ENCODE measurements around the gene PRDM12.

Gene PRDM12

DNA sequence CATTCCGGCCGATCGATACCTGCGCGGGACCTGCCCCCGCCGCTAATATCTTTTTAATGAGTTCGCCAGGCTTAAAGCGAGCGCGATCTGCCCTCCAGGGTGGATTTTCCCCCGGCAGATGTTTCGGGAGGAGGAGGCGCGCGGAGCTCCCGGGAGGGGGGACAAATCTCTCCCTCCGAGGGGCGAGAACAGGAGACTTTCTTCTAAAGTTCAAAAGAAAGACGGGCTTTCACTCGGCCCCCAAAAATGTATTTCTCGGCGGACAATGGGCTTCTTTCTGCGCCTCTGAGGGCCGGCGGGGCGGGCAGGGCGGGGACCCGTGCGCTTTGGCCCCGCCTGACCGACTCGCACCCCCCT, 4.1 kb upstream of the PRDM12 start:
- H3K36me3 ChIP-seq (ENCODE audit: insufficient read depth, low read length), result no peaks in the 10 kb centered on the region
- H3K27me3 ChIP-seq (ENCODE audit: insufficient read depth, low read length), result peaks cover 99% of the 10 kb centered on the region
- under 1% methylated on average over 33 of the region's 33 CpGs for WGBS
- H3K4me1 ChIP-seq (ENCODE audit: insufficient read depth, low read length), result peaks cover 8% of the 10 kb centered on the region; the same call in 1 of the 2 replicates
- no peak overlapping the region for H3K9ac ChIP-seq (ENCODE audit: low read depth, low read length)
- H3K9me3 ChIP-seq (ENCODE audit: insufficient read depth, low read depth, low read length), result 0 out of 2 replicates have a peak, but pooled peaks cover 3% of the 10 kb centered on the region
- H3K4me3 ChIP-seq (ENCODE audit: low read length), result peak overlapping the region; percentile 44
- H3K27ac ChIP-seq (ENCODE audit: low read depth, low read length), result no peak overlapping the region

DNA sequence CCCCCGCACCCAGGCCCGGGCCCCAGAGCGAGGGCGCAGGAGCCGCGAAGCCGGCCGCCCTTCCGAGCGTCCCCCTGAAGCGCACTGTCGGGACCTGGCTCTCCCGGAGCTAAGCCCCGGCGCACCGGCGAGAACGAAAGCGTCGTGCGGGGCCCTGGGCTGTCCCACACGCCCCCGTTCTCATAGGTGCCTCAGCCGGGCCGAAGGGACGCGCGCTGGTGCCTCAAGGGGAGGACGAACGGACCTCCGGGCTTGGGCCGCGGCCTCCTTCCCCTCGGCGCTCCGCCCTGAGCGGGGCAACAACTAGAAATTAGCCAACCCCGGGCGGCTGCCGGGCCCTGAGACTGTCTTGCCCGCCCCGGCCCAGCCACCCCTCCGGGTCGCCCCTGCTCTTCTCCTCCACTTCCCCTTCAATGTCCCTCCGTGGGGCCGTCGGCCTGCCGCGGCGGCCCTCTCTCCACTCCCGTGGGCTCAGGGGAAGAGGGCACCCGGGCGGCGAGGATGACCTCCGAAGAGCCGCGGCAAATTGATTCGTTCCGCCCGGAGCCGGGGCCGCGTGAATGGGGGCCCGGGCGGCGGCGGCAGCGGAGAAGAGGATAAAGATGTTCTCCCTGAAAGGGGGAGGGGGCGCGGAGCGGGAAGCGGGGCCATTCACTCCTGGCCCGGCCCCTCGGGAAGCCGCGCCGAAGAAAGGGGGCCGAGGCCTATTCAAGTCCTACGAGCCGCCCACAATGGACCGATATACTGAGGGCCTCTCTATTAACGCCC, 3.5 kb upstream of the PRDM12 start:
- H3K4me3 ChIP-seq (ENCODE audit: low read length), result peak overlapping the region; percentile 44
- under 1% methylated on average over 82 of the region's 82 CpGs for WGBS
- no peaks in the 10 kb centered on the region for H3K36me3 ChIP-seq (ENCODE audit: insufficient read depth, low read length)
- peaks cover 99% of the 10 kb centered on the region for H3K27me3 ChIP-seq (ENCODE audit: insufficient read depth, low read length)
- H3K27ac ChIP-seq (ENCODE audit: low read depth, low read length), result no peak overlapping the region
- H3K9ac ChIP-seq (ENCODE audit: low read depth, low read length), result peak overlapping the region; percentile 20; the same call in 1 of the 2 replicates
- H3K9me3 ChIP-seq (ENCODE audit: insufficient read depth, low read depth, low read length), result 0 out of 2 replicates have a peak, but pooled peaks cover 3% of the 10 kb centered on the region
- H3K4me1 ChIP-seq (ENCODE audit: insufficient read depth, low read length), result peaks cover 14% of the 10 kb centered on the region; the same call in 1 of the 2 replicates

DNA sequence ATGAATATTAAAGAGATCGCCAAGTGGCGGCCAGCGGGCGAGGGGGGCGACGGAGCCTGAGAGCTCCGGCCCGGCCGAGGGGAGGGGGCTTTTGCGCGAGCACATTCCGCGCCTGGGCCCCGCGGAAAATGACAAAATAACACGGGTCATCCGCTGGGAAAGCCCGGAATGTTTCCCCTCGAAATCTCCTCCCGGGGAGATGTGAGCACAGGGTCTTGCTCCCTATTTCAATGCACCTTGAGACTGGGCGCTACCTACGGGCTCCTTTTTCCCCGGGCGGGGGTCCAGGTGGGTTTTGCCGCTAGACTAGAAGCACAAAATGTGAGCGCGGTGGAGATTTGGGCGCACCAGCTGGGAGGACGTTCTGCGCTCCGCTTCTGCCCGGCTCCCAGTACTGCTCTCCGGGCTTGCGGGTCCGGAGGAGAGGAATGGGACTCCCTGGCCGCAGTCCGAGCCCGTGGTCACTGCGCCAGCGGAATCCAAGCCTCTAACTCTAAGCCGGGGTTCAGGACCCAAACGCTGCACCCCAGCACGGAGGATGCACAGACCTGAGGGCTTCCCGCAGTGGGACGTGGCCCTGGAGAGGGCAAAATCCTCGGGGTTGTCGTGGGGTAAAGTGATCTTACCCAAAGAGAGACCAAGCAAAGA, 2.8 kb upstream of the PRDM12 start:
- Histone ChIP-seq H3K9me3 (ENCODE audit: insufficient read depth, low read depth, low read length) (0 out of 2 replicates have a peak, but pooled peaks cover 3% of the 10 kb centered on the region), H3K9ac (ENCODE audit: low read depth, low read length) (no peak overlapping the region), H3K4me1 (ENCODE audit: insufficient read depth, low read length) (peaks cover 19% of the 10 kb centered on the region; the same call in 1 of the 2 replicates), H3K4me3 (ENCODE audit: low read length) (peak overlapping the region; percentile 44), H3K36me3 (ENCODE audit: insufficient read depth, low read length) (no peaks in the 10 kb centered on the region), H3K27ac (ENCODE audit: low read depth, low read length) (no peak overlapping the region), H3K27me3 (ENCODE audit: insufficient read depth, low read length) (peaks cover 99% of the 10 kb centered on the region)
- 3% methylated on average over 45 of the region's 47 CpGs for WGBS

DNA sequence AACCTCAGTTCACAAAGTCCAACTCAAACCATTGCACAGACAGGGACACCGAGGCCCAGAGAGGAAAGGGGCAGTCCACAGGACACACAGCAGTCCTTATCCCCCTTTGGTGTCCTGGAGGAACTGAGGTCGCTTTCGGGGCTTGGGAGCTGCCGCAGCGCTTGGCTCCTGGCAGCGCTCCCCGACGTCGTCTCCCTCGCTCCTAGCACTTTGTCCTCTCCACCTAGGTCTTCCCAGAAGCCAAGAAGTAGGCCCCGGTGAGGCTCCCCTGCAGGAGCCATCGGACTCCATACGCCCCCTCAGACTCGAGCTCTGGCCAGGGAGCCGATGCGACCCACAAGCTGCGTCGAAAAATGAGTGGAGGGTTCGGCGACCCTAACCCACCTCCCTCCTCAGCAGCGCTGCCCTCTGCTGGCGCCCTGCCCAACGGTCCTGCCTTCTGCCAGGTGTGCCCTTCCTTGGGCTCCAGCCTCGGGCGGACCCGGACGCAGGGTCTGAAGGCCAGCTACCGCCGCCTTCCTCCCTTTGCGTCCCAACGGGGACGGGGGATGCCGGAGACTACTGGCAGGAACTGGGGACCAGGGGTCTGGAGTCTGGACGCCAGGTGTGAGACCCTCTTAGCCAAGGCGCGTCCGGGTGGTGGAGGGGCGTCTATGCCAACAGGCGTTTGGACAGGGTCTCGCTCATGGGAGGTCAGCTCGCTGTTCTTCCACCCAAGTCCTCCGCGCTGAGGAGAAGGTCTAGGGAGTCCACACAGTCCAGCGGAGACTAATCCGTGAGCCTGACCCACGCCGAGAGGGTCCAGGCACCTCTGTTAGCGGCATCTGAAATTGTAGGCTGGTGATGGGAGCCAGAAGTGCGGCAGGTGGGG, 2.1 kb upstream of the PRDM12 start:
- H3K36me3 ChIP-seq (ENCODE audit: insufficient read depth, low read length), result no peaks in the 10 kb centered on the region
- peaks cover 99% of the 10 kb centered on the region for H3K27me3 ChIP-seq (ENCODE audit: insufficient read depth, low read length)
- 0 out of 2 replicates have a peak, but pooled peaks cover 3% of the 10 kb centered on the region for H3K9me3 ChIP-seq (ENCODE audit: insufficient read depth, low read depth, low read length)
- 6% methylated on average over 49 of the region's 49 CpGs for WGBS
- H3K4me3 ChIP-seq (ENCODE audit: low read length), result no peak overlapping the region; the same call in 1 of the 2 replicates
- H3K27ac ChIP-seq (ENCODE audit: low read depth, low read length), result no peak overlapping the region
- peaks cover 19% of the 10 kb centered on the region; the same call in 1 of the 2 replicates for H3K4me1 ChIP-seq (ENCODE audit: insufficient read depth, low read length)
- no peak overlapping the region for H3K9ac ChIP-seq (ENCODE audit: low read depth, low read length)

DNA sequence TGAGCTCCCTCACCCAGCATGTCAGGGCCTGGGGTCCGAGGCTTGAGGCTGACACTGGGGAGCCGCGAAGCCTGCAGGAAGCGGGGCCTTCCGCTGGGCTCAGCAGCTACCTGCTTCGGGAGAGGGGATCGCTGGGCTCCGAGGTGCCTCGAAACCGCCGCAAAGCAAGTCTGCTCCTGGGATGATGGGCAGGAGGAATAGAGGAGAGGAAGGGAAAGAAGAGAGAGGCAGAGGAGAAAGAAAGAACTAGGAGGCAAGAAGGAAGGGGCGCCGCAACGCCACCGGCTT, 1.5 kb upstream of the PRDM12 start:
- Histone ChIP-seq H3K27me3 (ENCODE audit: insufficient read depth, low read length) (peaks cover 100% of the 10 kb centered on the region), H3K36me3 (ENCODE audit: insufficient read depth, low read length) (no peaks in the 10 kb centered on the region), H3K9ac (ENCODE audit: low read depth, low read length) (no peak overlapping the region), H3K4me3 (ENCODE audit: low read length) (no peak overlapping the region), H3K4me1 (ENCODE audit: insufficient read depth, low read length) (peaks cover 19% of the 10 kb centered on the region; the same call in 1 of the 2 replicates), H3K27ac (ENCODE audit: low read depth, low read length) (no peak overlapping the region), H3K9me3 (ENCODE audit: insufficient read depth, low read depth, low read length) (0 out of 2 replicates have a peak, but pooled peaks cover 3% of the 10 kb centered on the region)
- 4% methylated on average over 15 of the region's 15 CpGs for WGBS

DNA sequence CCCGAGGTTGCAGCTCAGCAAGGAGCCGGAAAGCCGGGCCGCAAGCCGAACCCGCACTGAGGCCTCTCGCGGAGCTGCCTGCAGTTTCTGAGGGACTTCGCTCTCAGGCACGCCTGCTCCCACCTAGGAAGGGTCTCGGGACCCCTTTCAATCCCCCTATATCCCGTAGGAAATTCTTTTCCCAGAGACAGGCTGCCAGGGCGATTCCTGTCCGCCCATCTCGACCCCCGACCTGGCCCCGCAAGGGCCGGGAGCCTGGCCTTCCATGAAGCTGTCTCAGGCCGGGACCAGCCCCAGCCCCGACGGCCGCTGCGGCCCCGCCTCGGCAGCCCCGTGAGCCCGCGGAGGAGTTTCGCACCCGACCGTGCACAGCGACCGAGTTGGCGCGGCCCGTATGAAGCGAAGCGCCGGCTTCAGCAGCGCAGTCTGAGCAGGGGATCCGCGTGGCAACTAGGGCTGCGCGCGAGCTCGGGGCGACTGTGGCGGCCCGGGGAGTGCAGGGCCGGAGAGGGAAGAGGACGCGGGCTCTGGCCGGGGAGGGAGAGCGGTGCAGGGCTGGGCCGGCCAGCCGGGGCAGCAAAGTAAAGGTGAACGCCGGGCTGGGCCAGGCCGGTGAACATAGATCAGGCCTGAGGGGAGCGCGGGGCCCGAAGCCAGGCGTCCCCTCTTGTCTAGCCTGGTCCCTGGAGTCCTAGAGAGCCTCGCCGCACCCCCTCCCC, 977 bp upstream of the PRDM12 start:
- Histone ChIP-seq H3K27ac (ENCODE audit: low read depth, low read length) (no peak overlapping the region), H3K27me3 (ENCODE audit: insufficient read depth, low read length) (peaks cover 100% of the 10 kb centered on the region), H3K4me3 (ENCODE audit: low read length) (peak overlapping the region; percentile 40), H3K9ac (ENCODE audit: low read depth, low read length) (no peak overlapping the region), H3K36me3 (ENCODE audit: insufficient read depth, low read length) (no peaks in the 10 kb centered on the region), H3K9me3 (ENCODE audit: insufficient read depth, low read depth, low read length) (0 out of 2 replicates have a peak, but pooled peaks cover 2% of the 10 kb centered on the region), H3K4me1 (ENCODE audit: insufficient read depth, low read length) (peaks cover 19% of the 10 kb centered on the region; the same call in 1 of the 2 replicates)
- 2% methylated on average over 63 of the region's 65 CpGs for WGBS

DNA sequence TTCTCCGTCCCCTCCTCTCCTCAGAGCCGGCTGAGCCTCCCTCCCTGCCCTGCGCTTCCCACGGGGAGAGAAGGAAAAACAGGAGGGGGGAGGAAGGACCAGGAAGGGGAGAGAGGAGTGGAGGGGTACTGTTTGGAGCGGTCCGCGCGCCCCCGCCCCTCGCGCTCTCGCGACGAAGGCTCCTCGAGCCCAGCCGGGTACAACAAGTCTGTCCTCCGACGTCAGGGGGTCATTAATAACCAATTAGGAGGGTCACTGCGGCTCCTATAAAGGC, 480 bp upstream of the PRDM12 start:
- Histone ChIP-seq H3K9ac (ENCODE audit: low read depth, low read length) (no peak overlapping the region), H3K4me3 (ENCODE audit: low read length) (peak overlapping the region; percentile 40), H3K27me3 (ENCODE audit: insufficient read depth, low read length) (peaks cover 100% of the 10 kb centered on the region), H3K4me1 (ENCODE audit: insufficient read depth, low read length) (peaks cover 19% of the 10 kb centered on the region; the same call in 1 of the 2 replicates), H3K36me3 (ENCODE audit: insufficient read depth, low read length) (no peaks in the 10 kb centered on the region), H3K27ac (ENCODE audit: low read depth, low read length) (no peak overlapping the region), H3K9me3 (ENCODE audit: insufficient read depth, low read depth, low read length) (no peaks in the 10 kb centered on the region)
- under 1% methylated on average over 17 of the region's 19 CpGs for WGBS

DNA sequence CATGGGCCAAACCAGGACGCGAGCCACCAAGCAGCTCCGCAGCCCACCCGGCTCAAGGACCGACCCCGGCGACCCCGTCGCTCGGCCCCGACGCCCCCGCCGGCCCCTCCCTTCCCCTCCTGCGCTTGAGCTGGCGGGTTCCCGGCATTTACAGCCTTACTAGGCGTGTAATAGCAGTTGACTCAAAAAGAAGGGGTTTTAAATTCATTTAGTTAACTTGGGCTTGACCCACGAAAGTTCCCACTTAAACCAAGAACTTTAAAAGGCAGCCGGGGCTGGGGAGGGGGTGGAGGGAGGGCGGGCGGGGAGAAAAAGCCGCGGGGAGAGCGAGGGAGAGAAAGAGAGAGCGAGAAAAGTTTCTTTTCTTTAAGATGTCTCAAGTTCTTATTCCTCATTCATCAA, 636 bp downstream of the PRDM12 start:
- Histone ChIP-seq H3K9me3 (ENCODE audit: insufficient read depth, low read depth, low read length) (no peaks in the 10 kb centered on the region), H3K27me3 (ENCODE audit: insufficient read depth, low read length) (peaks cover 93% of the 10 kb centered on the region), H3K4me1 (ENCODE audit: insufficient read depth, low read length) (peaks cover 19% of the 10 kb centered on the region; the same call in 1 of the 2 replicates), H3K4me3 (ENCODE audit: low read length) (peak overlapping the region; percentile 40), H3K9ac (ENCODE audit: low read depth, low read length) (no peak overlapping the region), H3K36me3 (ENCODE audit: insufficient read depth, low read length) (no peaks in the 10 kb centered on the region), H3K27ac (ENCODE audit: low read depth, low read length) (no peak overlapping the region)
- WGBS, result under 1% methylated on average over 19 of the region's 26 CpGs

DNA sequence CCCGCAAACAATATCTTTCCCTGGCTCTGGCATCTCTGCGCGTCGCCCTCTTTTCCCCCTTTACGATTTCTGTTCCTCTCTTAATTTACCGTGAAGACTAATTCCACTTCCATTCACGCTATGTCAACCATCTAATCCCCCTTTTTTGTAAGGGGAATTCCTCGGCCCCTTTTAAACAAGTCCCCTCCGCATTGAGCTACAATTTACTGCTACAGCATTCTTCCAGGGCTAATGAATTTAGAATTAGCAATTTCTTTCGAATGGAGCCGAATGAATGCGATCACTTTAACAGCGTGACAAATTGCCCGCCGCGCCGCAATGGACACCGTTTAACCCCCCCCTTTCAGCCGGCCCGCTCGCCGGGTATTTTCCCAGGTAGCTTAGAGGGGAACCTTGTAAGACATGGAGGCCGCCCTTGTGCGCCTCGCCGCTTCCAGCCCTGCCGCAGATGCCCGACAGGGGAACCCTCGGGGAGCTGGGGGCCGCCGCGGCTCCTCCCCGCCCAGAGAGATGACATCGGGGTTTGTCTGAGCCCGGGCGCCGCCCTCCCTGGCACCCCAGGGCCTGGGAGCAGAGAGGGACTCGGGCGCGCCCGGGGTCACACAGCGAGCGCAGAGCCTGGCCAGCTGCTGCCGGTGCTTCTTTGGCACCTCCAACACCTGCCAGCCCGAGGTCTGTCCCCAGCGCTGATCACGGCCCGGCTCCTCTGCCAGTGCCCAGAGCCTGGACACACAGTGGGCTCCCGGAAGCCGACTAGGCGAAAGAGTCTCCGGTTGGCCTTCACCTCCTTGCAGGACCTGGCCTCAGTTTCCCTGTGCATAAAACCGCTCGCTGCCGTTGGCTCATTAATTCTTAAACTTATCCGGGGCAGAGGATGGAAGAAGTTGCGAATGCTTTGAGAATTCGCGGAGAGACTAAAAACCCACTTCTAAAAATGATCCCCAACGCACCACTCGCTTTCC, 1.3 kb downstream of the PRDM12 start:
- H3K9ac ChIP-seq (ENCODE audit: low read depth, low read length), result no peak overlapping the region
- no peaks in the 10 kb centered on the region for H3K36me3 ChIP-seq (ENCODE audit: insufficient read depth, low read length)
- WGBS, result 3% methylated on average over 61 of the region's 61 CpGs
- H3K9me3 ChIP-seq (ENCODE audit: insufficient read depth, low read depth, low read length), result no peaks in the 10 kb centered on the region
- peaks cover 93% of the 10 kb centered on the region for H3K27me3 ChIP-seq (ENCODE audit: insufficient read depth, low read length)
- H3K4me1 ChIP-seq (ENCODE audit: insufficient read depth, low read length), result peaks cover 19% of the 10 kb centered on the region; the same call in 1 of the 2 replicates
- peak overlapping the region; percentile 22 for H3K4me3 ChIP-seq (ENCODE audit: low read length)
- no peak overlapping the region for H3K27ac ChIP-seq (ENCODE audit: low read depth, low read length)
